T-cell (primary cell): ENCODE results near the gene ADGRL3. TPM values are rescaled to one million over a fixed set of nuclear protein-coding genes. Genes with fewer than 3 reads are reported as not detected.

ENCODE experiments used
- ATAC-seq, 4 experiments: fragments of 200-7000 bp in 3 of 4; fragments of 150-1000 bp in 1 of 4; cut with Tn5 transposase; replicated peaks in 1 of 4; 1 replicate in 3 of 4; 2 replicates in 1 of 4; pipeline ENCODE4 v1.10.0; 2021; ENCODE audit warnings: moderate library complexity in 3 of 4, mild to moderate bottlenecking in 2 of 4, moderate number of reproducible peaks in 1 of 4
- CTCF ChIA-PET, 2 donors: fragments of 300-600 bp; sonication (Branson Sonifier 250); formaldehyde crosslinking; loops; one replicate each; lab custom pipeline; 2022; ENCODE audit warnings: antibody characterized with exemption in 2 of 2; lab: Charles Lee
- POLR2A ChIA-PET, 2 donors: fragments of 300-600 bp; sonication (Branson Sonifier 250); formaldehyde crosslinking; loops; one replicate each; lab custom pipeline; 2022; ENCODE audit warnings: antibody characterized with exemption in 2 of 2; lab: Charles Lee
- DNase-seq, 35 experiments: peaks; one replicate each; pipeline versions ENCODE4 v3.0.0 to v3.0.0-alpha.2; 2013 to 2023
- H3K27ac ChIP-seq: one replicate; pipeline ENCODE4 v1.5.1; 2013; ENCODE audit warnings: low read length
- H3K27me3 ChIP-seq, 2 experiments: replicated peaks in 1 of 2; 1 replicate in 1 of 2; 2 replicates in 1 of 2; pipeline versions ENCODE4 v1.6.1 to v1.7.0; 2013; ENCODE audit warnings: low read length in 1 of 2, mixed read lengths in 1 of 2; ENCODE audit not compliant: control insufficient read depth in 2 of 2, insufficient read depth in 2 of 2; ENCODE audit errors: extremely low read depth in 1 of 2
- H3K36me3 ChIP-seq, 2 donors: 1 replicate in 1 of 2; 2 replicates in 1 of 2; pipeline versions ENCODE4 v1.6.1 to v1.7.0; 2013; ENCODE audit warnings: low read length in 1 of 2; ENCODE audit not compliant: control insufficient read depth in 2 of 2, insufficient read depth in 1 of 2; ENCODE audit errors: extremely low read depth in 1 of 2
- H3K4me1 ChIP-seq, 2 experiments: 1 replicate in 1 of 2; 2 replicates in 1 of 2; pipeline versions ENCODE4 v1.6.1 to v1.7.0; 2013; ENCODE audit warnings: low read length in 2 of 2, mixed read lengths in 1 of 2; ENCODE audit not compliant: insufficient read depth in 2 of 2, control insufficient read depth in 1 of 2; ENCODE audit errors: extremely low read depth in 1 of 2
- H3K4me3 ChIP-seq, 2 donors: 1 replicate in 1 of 2; 2 replicates in 1 of 2; pipeline versions ENCODE4 v1.5.1 to v1.7.0; 2013; ENCODE audit warnings: mild to moderate bottlenecking in 2 of 2, low read length in 1 of 2, moderate library complexity in 1 of 2; ENCODE audit not compliant: control insufficient read depth in 1 of 2; ENCODE audit errors: extremely low read depth in 1 of 2
- H3K9me3 ChIP-seq: 2 replicates; pipeline ENCODE4 v1.7.0; 2013
- H3K27ac Mint-ChIP-seq, 2 donors: one replicate each; pipeline ENCODE4 v1.8.0; 2020 to 2021; ENCODE audit warnings: mild to moderate bottlenecking in 2 of 2, mixed read lengths in 2 of 2
- H3K27me3 Mint-ChIP-seq, 2 donors: one replicate each; pipeline ENCODE4 v1.8.0; 2021 to 2022; ENCODE audit warnings: mixed read lengths in 2 of 2
- H3K36me3 Mint-ChIP-seq: one replicate; pipeline ENCODE4 v1.8.0; 2021; ENCODE audit warnings: mixed read lengths
- H3K4me1 Mint-ChIP-seq, 3 donors: one replicate each; pipeline ENCODE4 v1.8.0; 2020 to 2022; ENCODE audit warnings: mixed read lengths in 3 of 3, mild to moderate bottlenecking in 1 of 3
- H3K4me3 Mint-ChIP-seq, 3 donors: one replicate each; pipeline ENCODE4 v1.8.0; 2020 to 2022; ENCODE audit warnings: mild to moderate bottlenecking in 3 of 3, mixed read lengths in 3 of 3, moderate library complexity in 3 of 3
- H3K9me3 Mint-ChIP-seq, 3 donors: one replicate each; pipeline ENCODE4 v1.8.0; 2020 to 2022; ENCODE audit warnings: mixed read lengths in 3 of 3
- WGBS: methylation state at CpG from one replicate; pipeline ENCODE4 v1.1.5; 2013; ENCODE audit warnings: missing lambda C conversion rate; ENCODE audit not compliant: insufficient coverage; 5-methylcytosine and 5-hydroxymethylcytosine counted together
- total RNA-seq, 35 experiments: library from RNA in 6 of 35; stranded (reverse) in 6 of 35; fragments of 120-200 nt in 1 of 35; gene quantifications; one replicate each; pipeline versions ENCODE4 v1.2.1 to v1.2.4 and lab custom pipeline; 2013 to 2026

Gene ADGRL3
- total RNA-seq, 5 donors from 2014 or later (not counting 1 experiment from before 2014, with no cell fraction given): 0.09 TPM; not detected in 4

- Mint-ChIP-seq H3K27ac (no peak overlapping the region), H3K9me3 (peaks cover 19 to 32% (median 23%) of the 10 kb centered on the region in 3 donors), H3K4me1 (no peaks in the 10 kb centered on the region), H3K36me3 (no peaks in the 10 kb centered on the region), H3K27me3 (no peaks in the 10 kb centered on the region), H3K4me3 (no peak overlapping the region)
- ChIA-PET POLR2A (no interaction called here), CTCF (no interaction called here)
- no peaks in the 10 kb centered on the region for H3K27me3 ChIP-seq
- H3K36me3 ChIP-seq: no peaks in the 10 kb centered on the region
- ATAC-seq (no peak), DNase-seq (no peak)
- H3K9me3 ChIP-seq: no peaks in the 10 kb centered on the region
- H3K4me1 ChIP-seq: no peaks in the 10 kb centered on the region
- H3K27ac ChIP-seq: no peak overlapping the region
- H3K4me3 ChIP-seq: no peak overlapping the region
Measured at GRCh38 chr4:62087706-62088105, 887.6 kb downstream of the ADGRL3 start.

- CTCF ChIA-PET: no interaction called here
- no peaks in the 10 kb centered on the region for H3K27me3 ChIP-seq
- DNase-seq: no peak
- no peaks in the 10 kb centered on the region for H3K36me3 ChIP-seq
- no peaks in the 10 kb centered on the region for H3K4me1 ChIP-seq
- no peak for ATAC-seq
- H3K27ac ChIP-seq: no peak overlapping the region
- H3K36me3 Mint-ChIP-seq: no peaks in the 10 kb centered on the region
- no peaks in the 10 kb centered on the region for H3K9me3 ChIP-seq
- H3K4me3 Mint-ChIP-seq: no peak overlapping the region
- H3K4me1 Mint-ChIP-seq: no peaks in the 10 kb centered on the region
- H3K9me3 Mint-ChIP-seq: peaks cover 18 to 42% (median 30%) of the 10 kb centered on the region in 3 donors
- no peak overlapping the region for H3K4me3 ChIP-seq
- POLR2A ChIA-PET: no interaction called here
- H3K27ac Mint-ChIP-seq: no peak overlapping the region
- H3K27me3 Mint-ChIP-seq: no peaks in the 10 kb centered on the region
- WGBS: 100% methylated on average over 3 of the region's 4 CpGs
Measured at GRCh38 chr4:62093735-62094134, 893.6 kb downstream of the ADGRL3 start.

- no peaks in the 10 kb centered on the region for H3K36me3 ChIP-seq
- peaks cover 12 to 27% (median 23%) of the 10 kb centered on the region in 3 donors for H3K9me3 Mint-ChIP-seq
- no peaks in the 10 kb centered on the region for H3K36me3 Mint-ChIP-seq
- no peak overlapping the region for H3K4me3 ChIP-seq
- H3K27ac Mint-ChIP-seq: no peak overlapping the region
- H3K4me1 Mint-ChIP-seq: no peaks in the 10 kb centered on the region
- no peak for ATAC-seq
- no CpG with 5 or more reads among the region's 2 CpGs for WGBS
- no peak overlapping the region for H3K4me3 Mint-ChIP-seq
- no peaks in the 10 kb centered on the region for H3K4me1 ChIP-seq
- no peaks in the 10 kb centered on the region for H3K27me3 ChIP-seq
- no peaks in the 10 kb centered on the region for H3K27me3 Mint-ChIP-seq
- no peak for DNase-seq
- ChIA-PET POLR2A (no interaction called here), CTCF (no interaction called here)
- H3K27ac ChIP-seq: no peak overlapping the region
- peaks cover 2% of the 10 kb centered on the region for H3K9me3 ChIP-seq
Measured at GRCh38 chr4:62096881-62097280, 896.8 kb downstream of the ADGRL3 start.

- H3K36me3 ChIP-seq: no peaks in the 10 kb centered on the region
- Mint-ChIP-seq H3K4me1 (no peaks in the 10 kb centered on the region), H3K4me3 (no peak overlapping the region), H3K27me3 (no peaks in the 10 kb centered on the region), H3K9me3 (peaks cover 0 to 20% (median 14%) of the 10 kb centered on the region in 3 donors), H3K36me3 (no peaks in the 10 kb centered on the region), H3K27ac (no peak overlapping the region)
- H3K27ac ChIP-seq: no peak overlapping the region
- ChIA-PET CTCF (no interaction called here), POLR2A (no interaction called here)
- H3K4me1 ChIP-seq: no peaks in the 10 kb centered on the region
- no CpG with 5 or more reads among the region's 1 CpG for WGBS
- ATAC-seq: no peak
- no peak for DNase-seq
- H3K27me3 ChIP-seq: no peaks in the 10 kb centered on the region
- no peaks in the 10 kb centered on the region for H3K9me3 ChIP-seq
- H3K4me3 ChIP-seq: no peak overlapping the region
Measured at GRCh38 chr4:62115216-62115615, 915.1 kb downstream of the ADGRL3 start.

- Histone ChIP-seq H3K27me3 (no peaks in the 10 kb centered on the region), H3K4me1 (no peaks in the 10 kb centered on the region), H3K9me3 (no peaks in the 10 kb centered on the region), H3K36me3 (no peaks in the 10 kb centered on the region), H3K27ac (no peak overlapping the region), H3K4me3 (no peak overlapping the region)
- WGBS: 100% methylated on average over 2 of the region's 2 CpGs
- POLR2A ChIA-PET: no interaction called here
- H3K4me3 Mint-ChIP-seq: no peak overlapping the region
- no peaks in the 10 kb centered on the region for H3K4me1 Mint-ChIP-seq
- H3K36me3 Mint-ChIP-seq: no peaks in the 10 kb centered on the region
- no peak overlapping the region for H3K27ac Mint-ChIP-seq
- CTCF ChIA-PET: no interaction called here
- no peaks in the 10 kb centered on the region for H3K27me3 Mint-ChIP-seq
- ATAC-seq (no peak), DNase-seq (no peak)
- peaks cover 4 to 16% (median 15%) of the 10 kb centered on the region in 3 donors for H3K9me3 Mint-ChIP-seq
Measured at GRCh38 chr4:62117886-62118285, 917.8 kb downstream of the ADGRL3 start.

GRCh38 chr4:62118558-62118957, 918.4 kb downstream of the ADGRL3 start:
- no peaks in the 10 kb centered on the region for H3K27me3 Mint-ChIP-seq
- Histone ChIP-seq H3K4me1 (no peaks in the 10 kb centered on the region), H3K27me3 (no peaks in the 10 kb centered on the region), H3K36me3 (no peaks in the 10 kb centered on the region), H3K9me3 (no peaks in the 10 kb centered on the region), H3K27ac (no peak overlapping the region), H3K4me3 (no peak overlapping the region)
- no peaks in the 10 kb centered on the region for H3K4me1 Mint-ChIP-seq
- no peak for ATAC-seq
- H3K36me3 Mint-ChIP-seq: no peaks in the 10 kb centered on the region
- H3K9me3 Mint-ChIP-seq: peaks cover 5 to 17% (median 17%) of the 10 kb centered on the region in 3 donors
- no CpG with 5 or more reads among the region's 2 CpGs for WGBS
- ChIA-PET CTCF (no interaction called here), POLR2A (no interaction called here)
- H3K27ac Mint-ChIP-seq: no peak overlapping the region
- H3K4me3 Mint-ChIP-seq: no peak overlapping the region
- DNase-seq: no peak

- H3K4me1 Mint-ChIP-seq: no peaks in the 10 kb centered on the region
- H3K4me3 Mint-ChIP-seq: no peak overlapping the region
- Histone ChIP-seq H3K4me3 (no peak overlapping the region), H3K4me1 (no peaks in the 10 kb centered on the region), H3K9me3 (no peaks in the 10 kb centered on the region), H3K36me3 (no peaks in the 10 kb centered on the region), H3K27me3 (no peaks in the 10 kb centered on the region), H3K27ac (no peak overlapping the region)
- DNase-seq: no peak
- ChIA-PET POLR2A (no interaction called here), CTCF (no interaction called here)
- H3K27me3 Mint-ChIP-seq: no peaks in the 10 kb centered on the region
- H3K9me3 Mint-ChIP-seq: peaks cover 7 to 15% (median 15%) of the 10 kb centered on the region in 3 donors
- no peak overlapping the region for H3K27ac Mint-ChIP-seq
- no peaks in the 10 kb centered on the region for H3K36me3 Mint-ChIP-seq
- no peak for ATAC-seq
Measured at GRCh38 chr4:62119195-62119594, 919.1 kb downstream of the ADGRL3 start.
